ENCODE data around the gene RFX2. TPM values are rescaled to one million over a fixed set of nuclear protein-coding genes. Genes with fewer than 3 reads are reported as not detected.
A peak's percentile ranks its signal among the peaks of the same experiment; 100 is the strongest.

RFX2 gene
- total RNA-seq, 1 donor from 2014 or later = 4.2 TPM

DNA sequence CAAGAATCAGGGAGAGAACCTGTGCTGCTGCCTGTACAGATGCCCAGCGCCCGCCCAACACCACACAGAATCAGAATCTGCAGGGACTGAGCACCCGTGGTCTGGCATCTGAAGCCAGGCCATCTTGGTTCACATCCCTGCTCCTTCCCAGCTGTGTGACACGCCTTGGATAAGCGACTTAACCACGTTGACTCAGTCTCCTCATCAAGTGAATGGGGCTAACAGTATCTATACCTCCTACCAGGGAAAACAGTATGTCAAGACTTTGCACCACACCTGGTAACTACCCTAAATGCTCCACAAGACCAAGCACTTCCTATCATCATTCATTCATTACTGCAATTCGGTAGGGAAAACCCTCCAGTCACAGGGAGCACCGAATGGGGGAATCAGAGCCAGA lies 133.5 kb downstream of the RFX2 start:
- no peak for DNase-seq (ENCODE audit: low read depth)
- peak overlapping the region; percentile 95 for H3K4me3 ChIP-seq (ENCODE audit: low read depth, low read length)
- TF ChIP-seq, protein P1, sequence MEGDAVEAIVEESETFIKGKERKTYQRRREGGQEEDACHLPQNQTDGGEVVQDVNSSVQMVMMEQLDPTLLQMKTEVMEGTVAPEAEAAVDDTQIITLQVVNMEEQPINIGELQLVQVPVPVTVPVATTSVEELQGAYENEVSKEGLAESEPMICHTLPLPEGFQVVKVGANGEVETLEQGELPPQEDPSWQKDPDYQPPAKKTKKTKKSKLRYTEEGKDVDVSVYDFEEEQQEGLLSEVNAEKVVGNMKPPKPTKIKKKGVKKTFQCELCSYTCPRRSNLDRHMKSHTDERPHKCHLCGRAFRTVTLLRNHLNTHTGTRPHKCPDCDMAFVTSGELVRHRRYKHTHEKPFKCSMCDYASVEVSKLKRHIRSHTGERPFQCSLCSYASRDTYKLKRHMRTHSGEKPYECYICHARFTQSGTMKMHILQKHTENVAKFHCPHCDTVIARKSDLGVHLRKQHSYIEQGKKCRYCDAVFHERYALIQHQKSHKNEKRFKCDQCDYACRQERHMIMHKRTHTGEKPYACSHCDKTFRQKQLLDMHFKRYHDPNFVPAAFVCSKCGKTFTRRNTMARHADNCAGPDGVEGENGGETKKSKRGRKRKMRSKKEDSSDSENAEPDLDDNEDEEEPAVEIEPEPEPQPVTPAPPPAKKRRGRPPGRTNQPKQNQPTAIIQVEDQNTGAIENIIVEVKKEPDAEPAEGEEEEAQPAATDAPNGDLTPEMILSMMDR (conservative IDR thresholded peaks at IDR 0.05; ENCODE audit: low read depth, low read length) = no peak

DNA sequence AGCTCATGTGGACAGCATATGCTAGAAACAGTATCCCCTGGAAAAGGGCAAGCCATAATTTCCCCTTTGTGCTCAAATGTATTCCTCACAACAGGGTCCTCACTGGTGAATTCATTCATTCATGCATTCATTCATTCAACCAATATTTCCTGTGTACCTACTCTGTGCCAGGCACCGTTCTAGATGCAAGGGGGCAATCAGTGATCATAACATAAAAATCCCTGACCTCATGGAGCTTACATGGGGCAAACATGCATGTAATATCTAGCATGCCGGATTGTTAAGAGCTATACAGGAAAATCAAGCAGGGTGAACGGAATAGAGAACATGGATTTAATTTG lies 134.9 kb downstream of the RFX2 start:
- TF ChIP-seq, protein P1 (conservative IDR thresholded peaks at IDR 0.05; ENCODE audit: low read depth, low read length) = no peak
- DNase-seq (ENCODE audit: low read depth) = no peak
- no peak overlapping the region for H3K4me3 ChIP-seq (ENCODE audit: low read depth, low read length)

DNA sequence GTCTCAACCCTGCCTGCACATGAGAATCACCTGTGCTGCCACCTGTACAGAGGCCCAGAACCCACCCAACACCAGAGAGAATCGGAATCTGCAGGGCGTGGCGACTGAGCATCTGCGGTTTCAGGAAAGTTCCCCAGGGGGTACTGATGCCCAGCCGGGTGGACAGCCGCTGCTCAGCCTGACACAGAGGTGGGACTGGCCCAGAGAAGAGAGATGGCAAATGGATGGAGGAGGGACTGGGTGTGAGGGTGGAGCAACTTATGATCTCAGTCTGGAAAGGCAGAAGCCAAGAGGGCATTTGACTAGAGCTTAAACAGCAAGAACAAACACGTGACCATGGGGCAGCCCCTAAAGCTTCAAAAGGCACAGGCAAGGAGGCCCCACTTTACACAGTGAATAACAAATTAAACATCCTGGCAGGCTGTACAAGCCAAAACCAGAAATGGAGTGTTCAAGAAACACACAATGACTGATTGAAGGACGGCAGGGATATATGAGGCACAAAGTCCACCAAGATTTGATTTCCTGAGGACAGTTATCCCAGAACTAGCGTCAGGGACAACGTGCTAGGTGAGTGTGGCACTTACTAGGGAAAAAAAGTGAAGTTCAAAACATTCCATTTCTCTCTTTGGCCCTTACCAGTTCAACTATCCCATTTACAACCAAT lies 135.4 kb downstream of the RFX2 start:
- DNase-seq (ENCODE audit: low read depth) = no peak
- TF ChIP-seq, protein P1 (conservative IDR thresholded peaks at IDR 0.05; ENCODE audit: low read depth, low read length) = no peak
- H3K4me3 ChIP-seq (ENCODE audit: low read depth, low read length) = no peak overlapping the region

DNA sequence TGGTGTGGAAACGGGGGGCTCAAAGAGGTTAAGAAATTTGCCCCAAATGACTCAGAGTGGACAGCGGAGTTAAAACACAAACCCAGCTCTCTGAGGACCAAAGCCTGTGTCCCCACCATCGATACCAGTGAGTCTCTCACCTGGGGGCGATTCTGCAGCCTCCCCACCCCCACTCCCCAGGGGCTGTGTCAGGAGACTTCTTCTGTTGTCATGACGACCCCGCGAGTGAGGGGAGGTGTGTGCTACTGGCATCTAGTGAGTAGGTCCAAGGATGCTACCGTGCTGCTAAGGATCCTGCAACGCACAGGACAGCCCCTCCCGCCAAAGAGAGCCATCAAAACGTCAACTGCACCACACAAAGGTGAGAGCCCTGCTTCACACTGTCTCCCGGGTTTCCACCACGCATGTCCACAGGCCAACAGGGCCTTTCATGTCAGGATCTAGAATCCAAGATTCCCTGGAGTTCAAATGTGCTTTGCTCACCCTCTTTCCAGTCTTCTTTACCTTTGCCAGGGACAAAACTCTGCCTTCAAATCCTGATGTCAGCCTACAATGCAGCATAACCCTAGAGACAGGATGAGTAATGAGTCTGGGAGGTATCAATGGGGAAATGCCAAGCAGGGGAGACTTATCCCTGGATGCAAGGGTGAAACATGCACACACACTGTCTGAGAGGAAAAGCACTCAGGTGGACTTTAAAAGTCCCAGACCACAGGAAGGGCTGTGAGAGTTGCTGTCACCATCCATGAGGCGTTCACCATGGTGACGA lies 136.2 kb downstream of the RFX2 start:
- no peak for DNase-seq (ENCODE audit: low read depth)
- no peak overlapping the region for H3K4me3 ChIP-seq (ENCODE audit: low read depth, low read length)
- TF ChIP-seq, protein P1 (conservative IDR thresholded peaks at IDR 0.05; ENCODE audit: low read depth, low read length) = no peak

DNA sequence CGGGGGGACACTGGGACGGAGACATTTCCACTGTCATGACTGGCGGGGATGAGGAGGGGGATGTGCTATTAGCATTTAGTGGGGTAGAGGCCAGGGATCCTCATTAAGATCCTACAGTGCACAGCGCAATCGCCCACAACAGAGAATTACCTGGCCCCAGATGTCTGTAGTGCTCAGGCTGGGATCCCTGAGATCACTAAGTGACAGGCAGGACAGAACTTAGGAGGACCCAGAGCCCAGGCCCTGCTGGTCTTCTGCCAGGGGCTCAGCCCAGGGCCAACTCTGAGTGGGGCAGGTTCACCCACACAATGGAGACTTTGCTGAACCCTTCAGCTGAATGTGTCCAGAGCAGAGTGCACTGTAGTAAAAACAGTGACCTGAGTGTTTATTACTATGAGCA lies 136.9 kb downstream of the RFX2 start:
- H3K4me3 ChIP-seq (ENCODE audit: low read depth, low read length) = no peak overlapping the region
- TF ChIP-seq, protein P1 (conservative IDR thresholded peaks at IDR 0.05; ENCODE audit: low read depth, low read length) = no peak
- DNase-seq (ENCODE audit: low read depth) = no peak

DNA sequence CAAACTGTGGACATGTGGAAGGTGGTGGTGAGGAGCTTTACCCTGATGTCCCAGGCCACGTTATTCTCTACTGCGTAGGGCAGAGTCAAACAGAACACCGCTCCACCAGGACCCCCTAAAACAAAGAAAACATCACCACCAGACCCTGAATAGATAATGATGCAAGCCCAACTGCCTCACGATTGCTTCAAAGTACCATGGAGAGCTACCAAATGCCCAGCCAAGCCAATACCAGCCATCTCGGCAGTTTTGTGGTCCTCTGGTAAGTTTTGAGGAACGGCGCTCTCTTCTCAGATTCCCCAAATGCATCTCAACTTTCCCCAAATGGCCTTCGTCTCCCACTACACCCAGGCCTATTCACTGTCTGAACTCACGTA lies 138.0 kb downstream of the RFX2 start:
- H3K4me3 ChIP-seq (ENCODE audit: low read depth, low read length) = no peak overlapping the region
- DNase-seq (ENCODE audit: low read depth) = no peak
- TF ChIP-seq, protein P1 (conservative IDR thresholded peaks at IDR 0.05; ENCODE audit: low read depth, low read length) = no peak
